ENCODE results near the gene CFAP46.
"Not testable (repeated sequence)": the region's sequence is repeated elsewhere in the genome, so short reads cannot be mapped to it uniquely, and the experiment has no call there.

Gene CFAP46

DNA sequence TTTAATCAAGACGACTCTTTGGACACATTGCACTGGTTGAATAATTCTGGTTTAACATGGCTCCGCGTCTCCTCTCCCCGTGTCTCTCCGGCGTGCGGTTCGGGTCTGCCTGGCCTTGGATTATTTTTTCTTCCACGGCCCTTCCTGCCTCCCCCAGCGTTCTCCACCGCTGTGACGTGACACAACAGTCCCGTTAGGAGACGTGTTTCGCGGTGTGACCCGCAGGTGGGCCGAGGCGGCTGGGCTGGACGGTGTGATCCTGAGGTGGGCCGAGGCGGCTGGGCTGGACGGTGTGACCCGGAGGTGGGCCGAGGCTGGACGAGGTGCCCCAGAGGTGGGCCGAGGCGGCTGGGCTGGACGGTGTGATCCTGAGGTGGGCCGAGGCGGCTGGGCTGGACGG, 144.4 kb downstream of the CFAP46 start:
- H3K4me1 Mint-ChIP-seq (ENCODE audit: low read depth); H3K27me3 Mint-ChIP-seq; H3K9me3 Mint-ChIP-seq; H3K27ac Mint-ChIP-seq; H3K36me3 Mint-ChIP-seq (ENCODE audit: low read depth); H3K4me3 Mint-ChIP-seq: not testable (repeated sequence)

DNA sequence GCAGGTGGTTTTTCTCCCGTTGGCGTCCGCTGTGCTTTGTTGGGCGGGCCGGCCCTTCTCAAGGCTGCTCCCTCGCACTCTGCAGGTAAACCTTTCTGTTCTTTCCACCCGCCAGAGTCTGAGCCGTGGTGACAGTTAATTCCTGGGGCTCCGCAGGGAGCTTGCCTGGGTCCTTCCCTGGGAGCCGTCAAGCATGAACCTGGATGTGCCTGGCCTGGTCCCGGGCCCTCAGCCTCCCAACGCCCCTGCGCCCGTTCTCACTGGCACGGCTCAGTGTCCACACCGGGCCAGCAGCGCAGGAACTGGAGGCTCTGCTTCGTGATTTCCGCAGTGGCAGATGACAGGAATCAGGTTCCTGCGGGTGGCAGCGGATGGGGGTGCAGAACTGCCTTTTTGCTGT, 145.5 kb downstream of the CFAP46 start:
- no peak overlapping the region for H3K27ac Mint-ChIP-seq
- H3K4me1 Mint-ChIP-seq (ENCODE audit: low read depth) = no peaks in the 10 kb centered on the region
- H3K36me3 Mint-ChIP-seq (ENCODE audit: low read depth) = no peaks in the 10 kb centered on the region
- no peaks in the 10 kb centered on the region for H3K27me3 Mint-ChIP-seq
- no peak overlapping the region for H3K4me3 Mint-ChIP-seq
- H3K9me3 Mint-ChIP-seq = no peaks in the 10 kb centered on the region

DNA sequence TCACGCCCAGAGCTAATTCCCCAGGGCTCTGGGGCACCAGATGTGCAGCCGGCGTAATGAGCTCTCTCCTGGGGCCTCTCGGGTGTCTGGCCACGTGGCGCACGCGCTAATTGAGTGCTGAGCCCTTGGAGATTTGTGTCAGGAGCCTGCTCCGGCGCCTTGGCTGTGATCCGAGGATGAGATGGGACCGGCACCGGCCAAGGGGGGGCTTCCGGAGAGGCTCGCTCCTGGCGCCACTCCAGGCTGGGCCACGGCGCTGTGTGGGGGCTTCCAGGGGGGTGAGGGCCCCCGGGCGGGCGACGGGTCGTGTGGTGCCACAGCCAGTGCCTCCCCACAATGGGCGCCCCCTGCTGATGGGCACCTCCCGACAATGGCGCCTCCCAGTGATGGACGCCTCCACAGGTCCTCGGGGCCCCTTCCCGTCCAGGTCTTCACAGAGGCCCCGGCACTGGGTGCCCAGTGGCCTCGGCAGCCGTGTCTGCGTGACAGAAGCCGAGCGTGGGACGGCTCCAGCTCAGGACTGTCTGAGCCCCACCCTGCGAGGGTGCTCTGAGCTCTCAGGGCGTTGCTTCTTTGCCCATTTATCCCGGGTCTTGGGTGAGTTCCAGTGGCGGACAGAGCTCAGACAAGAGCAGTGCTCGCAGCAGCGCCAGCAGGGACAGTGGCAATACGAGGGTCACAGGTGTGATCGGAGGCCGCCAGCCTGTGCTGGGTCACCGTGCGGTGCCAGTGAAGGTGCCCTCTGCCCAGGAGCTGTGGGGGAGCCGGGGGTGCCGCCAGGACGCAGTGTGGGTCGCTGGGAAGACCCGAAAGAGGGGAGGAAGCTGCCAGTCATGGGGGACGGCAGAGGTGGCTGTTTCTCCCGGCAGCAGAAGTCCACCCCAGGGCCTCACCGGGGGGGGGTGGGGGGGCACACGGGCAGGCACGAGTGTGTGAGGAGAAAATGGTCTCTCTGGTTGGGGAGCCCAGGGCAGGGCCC, 148.2 kb downstream of the CFAP46 start:
- Mint-ChIP-seq H3K9me3 (no peaks in the 10 kb centered on the region), H3K36me3 (ENCODE audit: low read depth) (no peaks in the 10 kb centered on the region), H3K27me3 (no peaks in the 10 kb centered on the region), H3K4me3 (no peak overlapping the region), H3K4me1 (ENCODE audit: low read depth) (no peaks in the 10 kb centered on the region), H3K27ac (no peak overlapping the region)

DNA sequence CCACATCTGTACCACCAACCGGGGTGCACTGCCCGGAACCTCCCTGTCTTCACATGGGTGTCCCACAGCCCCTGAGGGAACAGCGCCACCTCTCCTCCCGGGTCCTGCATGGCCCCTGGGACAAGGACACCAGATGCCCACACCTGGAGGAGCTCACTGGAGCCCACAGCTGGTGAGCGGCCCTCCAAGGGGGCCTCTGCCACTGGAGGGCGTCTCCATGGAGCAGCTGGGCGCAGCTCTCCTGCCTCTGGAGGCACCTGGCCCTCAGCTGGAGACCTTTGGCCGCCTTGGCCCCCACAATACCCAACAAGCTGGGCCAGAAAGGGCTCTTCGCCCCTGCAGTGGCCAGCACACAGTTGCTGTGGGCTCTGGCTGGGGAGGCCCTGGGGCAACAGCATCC, 149.2 kb downstream of the CFAP46 start:
- Mint-ChIP-seq H3K4me3 (no peak overlapping the region), H3K27me3 (no peaks in the 10 kb centered on the region), H3K4me1 (ENCODE audit: low read depth) (no peaks in the 10 kb centered on the region), H3K36me3 (ENCODE audit: low read depth) (no peaks in the 10 kb centered on the region), H3K9me3 (no peaks in the 10 kb centered on the region), H3K27ac (no peak overlapping the region)

DNA sequence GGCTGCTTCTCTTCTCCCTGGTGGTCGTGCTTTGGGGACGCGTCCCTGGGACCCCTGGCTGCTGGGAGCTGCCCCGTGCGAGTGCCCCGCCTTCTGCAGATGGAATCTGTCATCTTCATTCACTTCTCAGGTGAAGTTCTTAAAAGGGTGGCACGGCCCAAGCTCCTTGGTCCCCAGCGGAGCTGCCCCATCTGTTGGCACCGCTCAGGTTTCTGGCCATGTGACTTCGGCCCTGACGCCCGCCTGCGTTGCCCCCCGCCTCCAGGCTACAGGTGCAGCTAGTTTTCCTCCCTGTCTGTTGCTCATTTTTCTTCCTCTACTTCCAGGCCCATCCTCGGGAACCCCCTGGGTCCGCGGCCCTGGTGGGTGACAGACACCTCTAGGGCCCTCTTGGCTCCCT, 149.6 kb downstream of the CFAP46 start:
- H3K27ac Mint-ChIP-seq = no peak overlapping the region
- no peaks in the 10 kb centered on the region for H3K36me3 Mint-ChIP-seq (ENCODE audit: low read depth)
- H3K4me3 Mint-ChIP-seq = no peak overlapping the region
- no peaks in the 10 kb centered on the region for H3K27me3 Mint-ChIP-seq
- H3K4me1 Mint-ChIP-seq (ENCODE audit: low read depth) = no peaks in the 10 kb centered on the region
- no peaks in the 10 kb centered on the region for H3K9me3 Mint-ChIP-seq

DNA sequence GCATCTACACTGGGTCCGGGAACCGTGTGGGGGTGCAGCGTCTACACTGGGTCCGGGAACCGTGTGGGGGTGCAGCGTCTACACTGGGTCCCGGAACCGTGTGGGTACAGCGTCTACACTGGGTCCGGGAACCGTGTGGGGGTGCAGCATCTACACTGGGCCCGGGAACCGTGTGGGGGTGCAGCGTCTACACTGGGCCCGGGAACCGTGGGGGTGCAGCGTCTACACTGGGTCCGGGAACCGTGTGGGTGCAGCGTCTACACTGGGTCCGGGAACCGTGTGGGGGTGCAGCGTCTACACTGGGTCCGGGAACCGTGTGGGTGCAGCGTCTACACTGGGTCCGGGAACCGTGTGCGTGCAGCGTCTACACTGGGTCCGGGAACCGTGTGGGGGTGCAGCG, 150.3 kb downstream of the CFAP46 start:
- H3K27ac Mint-ChIP-seq; H3K36me3 Mint-ChIP-seq (ENCODE audit: low read depth); H3K4me3 Mint-ChIP-seq; H3K27me3 Mint-ChIP-seq; H3K4me1 Mint-ChIP-seq (ENCODE audit: low read depth); H3K9me3 Mint-ChIP-seq: not testable (repeated sequence)

DNA sequence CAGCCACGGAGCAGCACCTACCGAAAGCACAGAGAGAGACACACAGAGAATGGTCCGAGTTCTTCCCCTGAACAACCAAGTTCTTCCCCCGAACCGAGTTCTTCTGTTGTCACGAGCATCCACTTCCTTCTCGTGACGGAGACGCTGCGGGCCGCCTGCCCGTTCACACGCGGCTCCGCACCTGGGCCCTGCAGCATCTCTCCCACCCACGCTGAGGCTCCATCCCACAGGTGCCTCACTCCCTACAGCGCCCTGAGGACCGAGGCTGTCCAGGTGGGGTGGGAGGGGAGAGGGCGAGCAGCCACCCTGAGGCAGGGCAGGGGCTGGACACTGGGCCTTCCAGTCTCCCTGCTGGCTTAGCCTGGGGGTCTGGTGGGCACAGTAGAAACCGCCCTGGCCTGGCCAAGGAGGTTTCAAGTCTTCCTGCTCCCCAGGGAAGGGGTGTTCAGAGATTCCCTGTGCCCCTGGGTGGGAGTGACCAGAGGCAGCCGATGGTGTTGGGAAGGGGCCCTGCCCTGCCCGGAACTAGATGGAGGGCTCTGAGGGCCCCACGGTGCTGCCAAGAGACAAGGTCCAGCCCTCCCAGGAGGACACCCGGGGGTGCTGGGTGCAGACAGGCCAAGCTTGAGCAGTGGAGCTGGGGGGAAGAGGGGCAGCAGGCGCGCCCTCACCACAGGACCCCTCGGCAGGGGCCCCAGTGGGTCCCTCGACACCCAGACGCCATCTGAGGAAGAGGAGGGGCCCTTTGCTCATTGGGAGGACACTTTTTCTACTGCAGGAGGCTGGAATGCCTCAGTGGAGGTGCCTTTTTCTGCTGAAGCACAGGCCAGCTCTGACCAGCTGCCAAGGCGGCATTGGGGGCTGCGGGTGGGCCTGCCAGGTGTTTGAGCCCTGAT, 151.2 kb downstream of the CFAP46 start:
- no peak overlapping the region for H3K27ac Mint-ChIP-seq
- H3K4me3 Mint-ChIP-seq = no peak overlapping the region
- H3K9me3 Mint-ChIP-seq = no peaks in the 10 kb centered on the region
- H3K36me3 Mint-ChIP-seq (ENCODE audit: low read depth) = no peaks in the 10 kb centered on the region
- no peaks in the 10 kb centered on the region for H3K4me1 Mint-ChIP-seq (ENCODE audit: low read depth)
- H3K27me3 Mint-ChIP-seq = no peaks in the 10 kb centered on the region

DNA sequence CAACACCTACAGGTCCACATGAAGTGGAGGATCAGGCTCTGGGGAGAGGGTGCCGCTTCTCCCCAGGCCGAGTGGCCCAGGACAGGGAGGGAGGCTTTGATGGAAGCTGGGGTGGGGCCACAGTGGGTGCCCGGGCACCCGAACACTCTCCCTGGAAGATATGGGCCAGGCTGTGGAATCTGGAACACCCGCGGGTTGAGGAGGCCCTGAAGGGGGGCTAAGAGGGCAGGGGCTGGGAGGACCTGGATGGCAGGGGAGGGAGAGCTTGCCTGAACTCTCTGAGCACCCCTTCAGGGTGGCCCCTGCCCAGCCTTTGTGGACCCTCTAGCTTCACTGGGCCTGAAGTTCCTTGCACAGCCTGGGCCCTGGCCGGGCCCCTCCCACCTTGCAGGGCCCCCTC, 151.9 kb downstream of the CFAP46 start:
- Mint-ChIP-seq H3K4me1 (ENCODE audit: low read depth) (no peaks in the 10 kb centered on the region), H3K27ac (no peak overlapping the region), H3K27me3 (no peaks in the 10 kb centered on the region), H3K9me3 (no peaks in the 10 kb centered on the region), H3K4me3 (no peak overlapping the region), H3K36me3 (ENCODE audit: low read depth) (no peaks in the 10 kb centered on the region)

DNA sequence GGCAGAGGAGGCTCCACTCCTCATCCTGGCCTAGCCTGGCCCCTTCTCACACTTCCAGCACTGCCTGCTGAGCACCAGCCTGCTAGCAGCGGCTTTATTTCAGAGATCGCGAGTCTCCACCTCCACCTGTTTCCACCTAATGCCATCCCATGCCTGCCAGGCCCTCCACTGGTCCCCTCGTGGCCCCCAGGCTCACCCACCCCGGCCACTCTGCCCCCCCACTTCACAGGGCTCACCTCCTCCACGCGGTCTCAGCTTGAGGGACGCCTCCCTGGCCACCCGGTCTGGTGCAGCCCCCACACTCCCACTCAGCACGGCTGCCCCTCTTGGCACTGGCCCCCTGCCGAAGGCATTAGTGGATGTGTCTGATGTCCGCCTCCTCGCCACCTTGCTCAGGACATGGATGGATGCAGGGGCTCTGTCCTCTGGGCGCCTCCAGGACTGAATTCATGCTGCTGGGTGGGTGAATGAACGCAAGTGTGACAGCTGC, 152.7 kb downstream of the CFAP46 start:
- H3K27me3 Mint-ChIP-seq = no peaks in the 10 kb centered on the region

DNA sequence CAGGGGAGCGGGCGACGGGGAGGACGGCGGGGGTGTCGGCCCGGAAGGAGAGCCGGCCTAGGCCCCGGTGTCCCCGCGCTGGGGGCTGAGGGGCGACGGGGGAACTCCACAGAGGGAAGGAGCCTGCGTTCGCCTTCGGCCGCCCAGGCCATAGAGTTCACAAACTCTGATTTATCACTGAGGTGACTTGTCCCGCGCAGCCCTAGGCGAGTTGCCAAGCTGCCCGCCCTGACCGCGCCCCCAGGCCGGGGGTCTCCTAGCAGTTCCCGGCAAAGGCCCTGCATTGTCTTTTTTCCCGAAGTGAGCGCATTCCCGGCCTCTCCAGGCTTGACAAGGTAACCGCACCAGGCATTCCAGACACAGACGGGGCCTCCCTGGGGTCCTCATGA, 153.5 kb downstream of the CFAP46 start:
- Mint-ChIP-seq H3K27ac (no peak overlapping the region), H3K27me3 (peaks cover under 1% of the 10 kb centered on the region), H3K4me1 (ENCODE audit: low read depth) (no peaks in the 10 kb centered on the region), H3K9me3 (no peaks in the 10 kb centered on the region), H3K4me3 (no peak overlapping the region), H3K36me3 (ENCODE audit: low read depth) (peaks cover under 1% of the 10 kb centered on the region)

More for the DNA sequence above, 152.7 kb downstream of the CFAP46 start:
- Mint-ChIP-seq H3K4me1 (ENCODE audit: low read depth) (no peaks in the 10 kb centered on the region), H3K9me3 (no peaks in the 10 kb centered on the region), H3K27ac (no peak overlapping the region), H3K4me3 (no peak overlapping the region), H3K36me3 (ENCODE audit: low read depth) (no peaks in the 10 kb centered on the region)

DNA sequence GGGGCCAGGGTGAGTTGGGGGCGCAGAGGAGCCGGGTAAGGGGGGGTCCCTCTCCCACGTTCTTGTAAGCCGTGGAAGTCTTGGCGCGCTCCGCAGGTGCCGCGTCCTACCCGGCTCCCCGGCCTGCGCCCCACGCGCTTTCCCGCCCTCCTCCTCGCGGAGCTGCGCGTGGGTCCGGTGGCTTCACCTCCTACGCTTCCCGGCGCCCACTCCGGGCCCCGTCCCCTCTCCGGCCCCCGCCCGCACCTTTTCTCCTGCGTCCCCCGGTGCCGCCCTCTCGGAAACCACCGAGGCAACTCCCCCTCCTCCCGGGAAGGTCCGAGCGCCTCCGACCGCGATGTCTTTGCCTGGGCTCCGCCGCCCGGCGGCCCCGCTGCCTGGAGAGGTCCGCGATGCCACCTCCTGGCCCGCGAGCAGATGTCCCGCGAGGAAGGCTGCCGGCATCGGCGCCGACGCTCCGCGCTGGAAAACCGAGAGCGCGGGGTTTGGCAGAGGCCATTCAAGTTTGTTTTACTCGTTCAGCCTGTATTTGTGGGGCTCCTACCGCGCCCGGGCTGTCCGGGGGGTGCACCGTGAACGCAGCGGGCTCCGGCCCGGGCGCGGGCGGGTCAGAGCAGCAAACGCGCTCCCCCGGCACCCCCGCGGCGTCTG, 154.1 kb downstream of the CFAP46 start:
- Mint-ChIP-seq H3K27me3 (peaks cover 6% of the 10 kb centered on the region), H3K4me1 (ENCODE audit: low read depth) (peaks cover 3% of the 10 kb centered on the region), H3K4me3 (no peak overlapping the region), H3K36me3 (ENCODE audit: low read depth) (peaks cover 6% of the 10 kb centered on the region), H3K9me3 (no peaks in the 10 kb centered on the region), H3K27ac (no peak overlapping the region)

DNA sequence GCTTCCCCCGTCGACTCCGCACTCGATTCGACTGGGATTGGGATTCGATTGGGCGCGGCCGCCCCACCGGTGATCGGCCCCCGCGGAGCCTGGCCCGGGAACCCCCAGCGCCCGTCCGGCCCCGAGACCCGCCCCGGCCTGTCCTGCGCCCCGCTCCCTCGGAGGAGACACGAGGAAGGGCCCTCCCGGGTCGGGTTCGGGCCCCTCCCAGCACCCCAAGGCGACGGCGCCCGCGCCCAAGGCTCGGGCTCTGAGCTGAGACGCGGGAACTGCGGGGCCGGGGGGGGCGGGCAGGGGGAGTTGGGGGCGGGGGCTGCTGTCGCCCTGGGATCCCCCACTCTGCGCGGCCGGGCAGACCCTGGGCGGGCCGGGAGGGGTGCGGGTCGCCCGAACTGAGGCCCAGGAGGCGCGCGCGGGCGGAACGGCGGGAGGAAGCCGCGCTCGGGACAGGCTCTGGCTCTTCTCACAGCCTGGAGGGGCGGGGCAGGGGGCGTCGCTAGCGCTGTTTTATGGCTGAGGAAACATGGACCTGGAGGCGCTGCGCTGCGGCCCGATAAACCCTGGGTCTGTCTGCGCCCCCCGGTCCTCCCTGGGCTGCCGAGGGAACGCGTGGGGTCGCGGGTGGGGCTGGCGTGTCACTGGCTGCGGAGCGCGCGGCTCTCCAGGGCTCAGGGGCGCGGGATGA, 154.7 kb downstream of the CFAP46 start:
- Mint-ChIP-seq H3K27me3 (peaks cover 12% of the 10 kb centered on the region), H3K27ac (no peak overlapping the region), H3K4me1 (ENCODE audit: low read depth) (peaks cover 3% of the 10 kb centered on the region), H3K36me3 (ENCODE audit: low read depth) (peaks cover 12% of the 10 kb centered on the region), H3K9me3 (no peaks in the 10 kb centered on the region), H3K4me3 (no peak overlapping the region)

DNA sequence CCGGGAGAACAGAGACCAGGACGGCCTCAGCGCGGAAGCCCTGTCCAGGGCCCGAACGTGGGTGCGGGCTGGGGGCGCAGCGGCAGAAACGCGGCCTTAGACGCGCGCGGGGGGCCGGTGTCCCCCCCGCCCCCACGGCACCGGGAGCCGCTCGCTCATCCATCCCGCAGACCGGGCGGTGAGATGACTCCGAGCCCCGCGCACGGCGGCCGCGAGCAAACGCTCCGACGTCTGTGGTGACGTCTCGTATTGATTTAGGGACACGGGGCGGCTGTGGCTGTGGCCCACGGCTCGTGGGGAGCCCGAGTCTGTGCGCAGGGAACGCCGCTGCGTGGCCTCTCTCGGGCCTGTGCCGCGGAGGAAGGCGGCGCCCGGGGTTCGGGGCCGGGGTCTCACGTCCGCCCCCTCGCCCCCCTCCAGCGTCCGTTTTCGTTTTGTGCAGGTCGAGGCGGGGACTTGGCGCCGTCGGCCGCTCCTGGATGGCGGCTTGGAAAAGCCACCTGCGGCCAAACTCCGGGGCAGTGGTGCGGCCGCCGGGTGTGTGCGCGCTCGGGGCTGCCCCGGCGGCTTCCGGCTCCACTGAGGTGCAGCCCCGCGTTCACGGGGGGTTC, 155.4 kb downstream of the CFAP46 start:
- H3K27me3 Mint-ChIP-seq = peaks cover 13% of the 10 kb centered on the region

DNA sequence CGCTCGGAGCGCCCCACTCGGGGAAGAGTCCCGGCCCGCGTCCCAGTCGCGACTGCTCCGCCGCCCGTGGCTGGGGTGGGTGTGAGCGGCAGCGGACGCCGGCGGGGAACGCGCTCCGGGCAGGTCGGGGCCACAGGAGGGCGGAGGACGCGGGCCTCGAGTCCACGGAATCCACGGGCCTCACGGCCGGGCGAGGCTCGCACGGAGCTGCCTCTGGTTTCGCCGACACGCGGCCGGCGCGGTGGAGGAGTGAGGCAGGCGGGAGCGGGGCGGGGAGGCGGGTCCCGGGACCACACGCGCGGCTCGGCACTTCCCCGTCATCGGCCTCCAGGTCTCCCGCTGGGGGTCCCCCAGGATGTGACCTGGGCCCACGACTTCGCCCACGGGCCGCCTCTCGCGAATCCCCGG, 155.9 kb downstream of the CFAP46 start:
- H3K9me3 Mint-ChIP-seq = no peaks in the 10 kb centered on the region
- H3K36me3 Mint-ChIP-seq (ENCODE audit: low read depth) = peaks cover 18% of the 10 kb centered on the region
- peaks cover 13% of the 10 kb centered on the region for H3K27me3 Mint-ChIP-seq
- no peak overlapping the region for H3K27ac Mint-ChIP-seq
- H3K4me1 Mint-ChIP-seq (ENCODE audit: low read depth) = peaks cover 3% of the 10 kb centered on the region
- H3K4me3 Mint-ChIP-seq = no peak overlapping the region

More for the DNA sequence above, 155.4 kb downstream of the CFAP46 start:
- H3K27ac Mint-ChIP-seq = no peak overlapping the region
- H3K36me3 Mint-ChIP-seq (ENCODE audit: low read depth) = peaks cover 14% of the 10 kb centered on the region
- no peak overlapping the region for H3K4me3 Mint-ChIP-seq
- H3K4me1 Mint-ChIP-seq (ENCODE audit: low read depth) = peaks cover 3% of the 10 kb centered on the region
- no peaks in the 10 kb centered on the region for H3K9me3 Mint-ChIP-seq

Measured in stimulated activated naive CD8-positive, alpha-beta T cell treated with anti-CD3 and anti-CD28 coated beads, Interleukin-15, Interleukin-2, amounts not matched to agents 100 ng/mL and 50 ng/mL, for 24 hours (primary cell).